Measurements from ENCODE around the gene NOVA2. TPM values are rescaled to one million over a fixed set of nuclear protein-coding genes. Genes with fewer than 3 reads are reported as not detected.

NOVA2 gene, protein sequence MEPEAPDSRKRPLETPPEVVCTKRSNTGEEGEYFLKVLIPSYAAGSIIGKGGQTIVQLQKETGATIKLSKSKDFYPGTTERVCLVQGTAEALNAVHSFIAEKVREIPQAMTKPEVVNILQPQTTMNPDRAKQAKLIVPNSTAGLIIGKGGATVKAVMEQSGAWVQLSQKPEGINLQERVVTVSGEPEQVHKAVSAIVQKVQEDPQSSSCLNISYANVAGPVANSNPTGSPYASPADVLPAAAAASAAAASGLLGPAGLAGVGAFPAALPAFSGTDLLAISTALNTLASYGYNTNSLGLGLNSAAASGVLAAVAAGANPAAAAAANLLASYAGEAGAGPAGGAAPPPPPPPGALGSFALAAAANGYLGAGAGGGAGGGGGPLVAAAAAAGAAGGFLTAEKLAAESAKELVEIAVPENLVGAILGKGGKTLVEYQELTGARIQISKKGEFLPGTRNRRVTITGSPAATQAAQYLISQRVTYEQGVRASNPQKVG
- 1 to 10 TPM in 11 of 12 donors, not detected in 1; 2.8 to 4.8 (median 3.7) TPM for polyA plus RNA-seq (ENCODE audit: insufficient read length in 12 of 12)
- long read RNA-seq, donor 1, full-length matches to known transcripts = 1 of 1 reads
- long read RNA-seq, donor 1, partial matches to known transcripts = 0 of 1 reads
- long read RNA-seq, donor 1, other reads (novel, unspliced or antisense) = 0 of 1 reads
- long read RNA-seq, donor 2, full-length matches to known transcripts = 1 of 1 reads
- long read RNA-seq, donor 2, partial matches to known transcripts = 0 of 1 reads
- long read RNA-seq, donor 2, other reads (novel, unspliced or antisense) = 0 of 1 reads
- long read RNA-seq, donor 3, full-length matches to known transcripts = 1 of 1 reads
- long read RNA-seq, donor 3, partial matches to known transcripts = 0 of 1 reads
- long read RNA-seq, donor 3, other reads (novel, unspliced or antisense) = 0 of 1 reads
- long read RNA-seq, donor 4 = 0 reads
- long read RNA-seq, donor 5 = 0 reads
- long read RNA-seq, donor 6, full-length matches to known transcripts = 2 of 2 reads
- long read RNA-seq, donor 6, partial matches to known transcripts = 0 of 2 reads
- long read RNA-seq, donor 6, other reads (novel, unspliced or antisense) = 0 of 2 reads
- long read RNA-seq, donor 7, full-length matches to known transcripts = 1 of 1 reads
- long read RNA-seq, donor 7, partial matches to known transcripts = 0 of 1 reads
- long read RNA-seq, donor 7, other reads (novel, unspliced or antisense) = 0 of 1 reads
- long read RNA-seq, donor 8, full-length matches to known transcripts = 2 of 2 reads
- long read RNA-seq, donor 8, partial matches to known transcripts = 0 of 2 reads
- long read RNA-seq, donor 8, other reads (novel, unspliced or antisense) = 0 of 2 reads
- long read RNA-seq, donor 9 = 0 reads
- long read RNA-seq, donor 10 = 0 reads
- long read RNA-seq, donor 11 = 0 reads

DNA sequence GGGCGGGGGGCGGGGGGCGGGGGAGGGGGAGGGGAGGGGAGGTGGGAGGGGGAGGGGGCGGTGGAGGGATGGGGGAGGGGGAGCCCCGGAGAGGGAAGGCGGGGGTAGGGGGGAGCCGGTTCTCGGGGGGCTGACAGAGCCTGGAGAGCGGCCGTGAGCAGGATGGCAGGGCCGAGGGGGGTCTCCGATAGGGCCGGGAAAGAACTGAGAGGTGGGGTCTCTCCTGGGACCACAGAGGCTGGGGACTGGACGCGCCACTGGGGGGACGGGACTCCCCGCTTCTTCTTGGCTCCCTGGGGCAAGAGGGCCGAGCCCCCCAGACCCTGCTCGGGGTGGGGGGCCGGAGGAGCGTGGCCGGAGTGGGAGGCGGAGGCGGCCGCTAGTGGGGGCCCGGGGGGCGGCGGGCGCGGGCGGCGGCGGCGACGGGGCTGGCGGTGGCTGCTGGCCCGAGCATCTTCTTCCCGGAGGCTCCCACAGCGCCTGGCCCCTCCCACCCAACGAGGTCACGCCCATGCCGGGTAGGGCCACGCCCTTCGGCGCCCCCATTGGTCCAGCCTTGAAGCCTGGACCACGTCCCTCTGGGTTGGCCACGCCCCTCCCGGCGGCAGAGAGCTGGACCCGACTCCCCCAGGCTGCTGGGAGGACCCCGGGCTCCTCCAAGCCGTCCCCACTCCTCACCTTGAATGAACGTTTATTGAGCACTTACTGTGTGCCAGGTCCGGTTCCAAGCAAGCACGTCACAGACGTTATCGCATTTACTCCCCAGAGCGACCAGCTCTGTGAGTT is at the start of gene NOVA2:
Gene NOVA2, minus strand, starts transcription at position 313 of the 786 bp plus-strand sequence. CDS start 514 bp downstream, outside the sequence.
- peak; percentile 35 for DNase-seq

DNA sequence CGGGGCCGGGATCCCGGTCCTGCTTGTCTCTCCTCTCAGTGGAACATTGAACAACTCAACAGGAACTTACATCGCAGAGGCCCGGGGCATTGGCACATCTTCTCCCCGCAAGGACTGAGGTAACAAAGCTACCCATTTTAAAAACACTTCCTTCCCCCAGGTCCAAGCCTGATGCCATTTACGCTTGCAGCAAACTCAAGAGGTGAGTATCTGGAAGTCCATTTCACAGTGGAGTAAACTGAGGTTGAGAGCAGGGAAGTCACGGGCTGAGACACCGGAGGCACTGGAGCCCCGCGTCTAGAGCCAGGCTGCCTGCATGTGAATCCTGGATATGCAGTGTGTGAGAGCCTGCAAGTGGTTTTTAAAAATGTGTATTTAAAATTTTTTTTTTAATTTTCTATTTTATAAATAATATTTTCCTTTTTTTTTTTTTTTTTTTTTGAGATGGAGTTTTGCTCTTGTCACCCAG is 49.7 kb upstream of the NOVA2 start:
- DNase-seq = no peak

DNA sequence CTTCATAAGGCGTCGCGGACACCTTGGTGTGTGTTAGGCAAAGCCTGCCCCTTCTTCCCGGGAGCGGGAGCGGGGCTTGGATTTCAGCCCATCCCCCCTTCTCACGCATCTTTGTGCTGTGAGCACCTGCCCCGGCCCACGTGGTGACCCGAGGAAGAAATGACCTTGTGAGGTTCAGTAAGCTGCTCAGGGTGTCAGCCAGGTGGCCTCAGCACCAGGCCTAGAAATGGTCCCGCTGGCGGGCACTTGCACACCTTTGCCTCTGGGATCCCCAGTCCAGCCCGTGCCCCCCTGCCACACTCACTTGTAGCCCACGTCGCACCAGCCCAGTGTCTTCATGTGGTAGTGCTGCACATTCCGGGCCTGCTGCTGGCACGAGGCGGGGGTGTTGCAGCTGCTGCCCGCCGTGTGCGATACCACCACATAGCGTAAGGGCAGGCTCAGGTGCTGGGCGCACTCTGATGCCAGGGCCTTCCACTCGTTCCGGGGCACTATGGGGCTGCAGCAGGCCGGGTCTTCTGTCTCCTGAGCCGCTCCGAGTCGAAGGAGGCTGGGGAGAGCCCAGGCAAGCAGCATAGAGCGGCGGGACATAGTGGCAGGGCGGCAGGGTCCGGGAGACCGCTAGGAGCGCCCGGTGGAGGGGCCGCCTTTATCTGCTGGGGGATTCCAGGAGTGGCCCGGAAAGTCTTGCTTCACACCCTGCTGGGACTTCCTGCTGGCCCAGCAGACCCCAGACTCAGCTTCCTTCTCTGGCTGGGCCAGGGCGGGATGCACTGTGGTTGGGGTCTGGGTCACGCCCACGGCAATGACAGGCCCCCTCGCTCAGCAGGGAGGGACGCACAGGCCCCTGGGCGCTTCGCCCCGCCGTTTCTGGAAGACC is 49.0 kb upstream of the NOVA2 start, which contains the start of gene PGLYRP1:
Gene PGLYRP1, minus strand, starts transcription at position 623 of the 880 bp plus-strand sequence. Its CDS starts 32 bp downstream, at position 591.
- no peak for DNase-seq

DNA sequence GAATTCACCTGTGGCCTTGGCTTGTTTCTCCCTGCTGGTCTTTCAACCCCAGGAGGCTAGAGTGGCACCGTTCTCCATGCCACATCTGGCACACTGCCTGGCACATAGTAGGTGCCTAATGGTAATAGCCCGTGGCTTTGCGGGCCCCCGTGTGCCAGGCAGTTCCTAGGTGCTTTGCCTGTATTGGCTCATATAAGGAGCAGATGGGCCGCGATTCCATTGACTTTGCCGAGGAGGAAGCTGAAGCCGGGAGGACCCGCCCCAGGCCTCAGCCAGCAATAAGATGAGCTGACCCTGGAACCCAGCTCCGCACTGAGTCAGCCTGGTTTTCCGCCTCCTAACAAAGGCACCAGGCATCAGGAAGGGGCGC is 48.4 kb upstream of the NOVA2 start:
- no peak for DNase-seq

DNA sequence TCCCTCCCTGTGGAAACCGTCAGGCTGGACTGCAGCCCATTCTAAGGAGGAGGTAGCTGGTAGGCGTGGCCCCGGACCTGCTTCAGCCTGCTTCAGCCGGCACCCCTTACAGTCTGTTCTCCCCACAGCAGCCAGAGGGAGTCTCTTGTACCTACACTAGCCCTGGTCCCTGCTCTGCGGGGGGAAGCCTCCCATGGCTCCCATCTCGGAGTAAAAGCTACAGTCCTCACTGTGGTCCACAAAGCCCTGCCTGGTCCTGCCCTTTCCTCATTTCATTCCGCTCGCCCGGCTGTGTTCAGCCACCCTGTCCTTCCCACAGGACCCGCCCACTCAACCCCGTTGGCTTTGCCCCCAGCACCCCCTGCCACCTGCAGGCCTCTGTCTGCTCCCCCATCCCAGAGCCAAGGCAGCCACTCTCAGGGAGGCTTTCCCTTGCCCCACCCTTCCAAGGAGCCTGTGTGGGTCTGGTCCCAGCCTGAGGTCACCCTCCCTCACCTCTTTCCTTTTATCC is 47.9 kb upstream of the NOVA2 start:
- no peak for DNase-seq

DNA sequence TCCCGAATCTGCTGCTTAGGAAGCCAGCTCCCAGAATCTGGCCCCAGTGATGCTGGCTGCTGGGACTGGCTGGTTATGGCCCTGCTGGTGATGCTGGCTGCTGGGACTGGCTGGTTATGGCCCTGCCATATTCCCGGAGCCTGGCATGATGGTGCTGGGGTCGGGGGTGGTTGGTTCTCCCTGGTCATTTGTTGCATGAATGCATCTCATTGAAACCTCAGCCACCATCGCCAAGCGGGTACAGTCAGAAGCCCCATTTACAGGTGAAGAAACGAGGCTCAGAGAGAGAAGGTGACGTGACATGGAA is 47.1 kb upstream of the NOVA2 start:
- no peak for DNase-seq

DNA sequence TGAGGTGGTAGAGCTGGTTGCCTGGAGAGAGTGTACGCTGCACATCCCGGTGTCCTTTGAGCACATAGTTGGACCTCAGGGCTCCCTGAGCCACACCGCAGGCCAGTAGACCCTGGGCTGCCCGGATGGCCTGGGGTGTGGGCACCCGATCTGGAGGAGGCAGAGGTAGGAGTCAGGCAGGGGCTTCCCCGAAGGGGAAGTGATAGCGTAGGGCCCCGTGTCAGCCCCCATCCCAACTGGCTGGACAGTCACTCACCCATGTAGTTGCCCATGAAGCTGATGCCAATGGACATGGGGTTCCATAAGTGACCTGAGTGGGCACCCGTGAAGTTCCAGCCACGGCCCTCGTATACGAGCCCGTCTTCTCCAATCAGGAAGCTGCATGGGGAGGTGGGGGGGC is 45.6 kb upstream of the NOVA2 start:
- no peak for DNase-seq

DNA sequence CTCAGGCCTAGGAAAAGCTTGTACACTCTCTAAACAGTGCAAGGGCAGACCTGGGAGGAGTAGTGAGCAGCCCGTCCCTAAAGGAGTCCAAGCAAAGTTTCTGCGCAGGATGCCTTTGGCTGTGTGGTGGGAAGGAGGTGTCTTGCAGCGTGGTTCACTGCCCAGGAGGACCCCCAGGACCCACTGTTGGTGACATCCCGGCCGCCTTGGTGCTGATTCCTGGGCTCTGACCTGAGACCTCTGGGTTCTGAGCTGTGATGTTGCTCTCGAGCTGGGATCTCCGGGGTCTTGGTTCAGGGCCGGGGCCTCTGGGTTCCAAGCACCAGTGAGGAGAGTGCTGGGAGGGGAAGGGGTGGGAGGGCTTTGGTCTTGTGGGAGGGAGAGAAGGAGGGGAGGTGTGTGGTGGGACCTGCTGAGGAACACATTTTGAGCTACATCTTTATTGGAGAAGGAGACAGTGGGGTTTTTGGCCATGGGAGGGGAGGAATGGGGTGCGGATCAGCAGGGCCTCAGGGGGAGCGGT is 45.1 kb upstream of the NOVA2 start:
- no peak for DNase-seq

DNA sequence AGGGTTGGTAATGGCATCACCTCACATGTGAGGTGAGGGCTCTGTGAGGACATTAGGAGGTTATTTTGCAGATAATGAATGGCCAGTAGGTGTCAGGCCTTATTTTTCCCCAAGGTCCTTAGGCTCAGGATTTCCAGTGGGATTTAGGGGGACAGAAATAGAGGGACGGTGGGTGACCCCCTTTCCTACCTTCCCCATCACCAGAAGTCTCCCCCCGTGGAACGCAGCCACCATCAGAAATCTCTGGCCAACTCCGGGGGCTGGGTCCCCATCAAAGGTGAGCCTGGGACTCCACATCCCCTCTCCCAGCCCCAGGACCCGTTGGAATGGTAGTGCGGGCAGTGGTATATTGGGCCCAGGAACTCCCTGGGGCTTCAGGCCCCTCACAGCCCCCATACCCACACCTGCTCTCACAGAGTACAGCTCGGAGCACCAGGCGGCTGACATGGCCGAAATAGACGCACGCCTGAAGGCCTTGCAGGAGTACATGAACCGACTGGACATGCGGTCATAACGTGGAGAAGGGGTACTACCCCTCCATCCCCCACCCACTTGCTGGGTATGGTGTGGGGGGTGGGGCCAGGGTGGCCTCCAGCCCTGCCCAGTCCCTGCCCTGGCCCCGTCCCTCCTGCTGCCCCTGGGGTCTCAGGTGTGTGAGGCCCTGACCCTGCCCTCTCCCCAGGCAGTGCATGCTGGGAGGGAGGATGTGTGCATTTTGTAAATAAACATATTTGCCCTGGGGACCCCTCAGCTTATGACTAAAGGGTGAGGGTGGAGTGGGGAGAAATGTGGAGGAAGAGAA is 44.4 kb upstream of the NOVA2 start:
- no peak for DNase-seq

DNA sequence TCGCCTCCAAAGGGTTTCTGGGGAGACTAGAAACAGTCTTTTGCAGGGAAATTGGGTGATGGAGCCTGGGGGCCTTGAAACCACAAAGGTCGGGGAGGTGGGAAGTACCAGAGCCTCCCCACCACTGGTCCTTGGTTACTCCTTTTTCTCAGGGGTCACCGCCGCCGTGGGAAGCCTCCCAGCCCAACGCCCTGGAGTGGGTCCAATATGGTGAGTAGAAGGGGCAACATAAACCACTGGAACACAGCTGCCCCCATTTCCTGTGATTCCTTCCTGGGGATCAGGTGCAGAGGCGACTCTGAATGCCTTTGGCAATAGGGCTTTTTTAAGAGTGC is 43.4 kb upstream of the NOVA2 start:
- no peak for DNase-seq

DNA sequence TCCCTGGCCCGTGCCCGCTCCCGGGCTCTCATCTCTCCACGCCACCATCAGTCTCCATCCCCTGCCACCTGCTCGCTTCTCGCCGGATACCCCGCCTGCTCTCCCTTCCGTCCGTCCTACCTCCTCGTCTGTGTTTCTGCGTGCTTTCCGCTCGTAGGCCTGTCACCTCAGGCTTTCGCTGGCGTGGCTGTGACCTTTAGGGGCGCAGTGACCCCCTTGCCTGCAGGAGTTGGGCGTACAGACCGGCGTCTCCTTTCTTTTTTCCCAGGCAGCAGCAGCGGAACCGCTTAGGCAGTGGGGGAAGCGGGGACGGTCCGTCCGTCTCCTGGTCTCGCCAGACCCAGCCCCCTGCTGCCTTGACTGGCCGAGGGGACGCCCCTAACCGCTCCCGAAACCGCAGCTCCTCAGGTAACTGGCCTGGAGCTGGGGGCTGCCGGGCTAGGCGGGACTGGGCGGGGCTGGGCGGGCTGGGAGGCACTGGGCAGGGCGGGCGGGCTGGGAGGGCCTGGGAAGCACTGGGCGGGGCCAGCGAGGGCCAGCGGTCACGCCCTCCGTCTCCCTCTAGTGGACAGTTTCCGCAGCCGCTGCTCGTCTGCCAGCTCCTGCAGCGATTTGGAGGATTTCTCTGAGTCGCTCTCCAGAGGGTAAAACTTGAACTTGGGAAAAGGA is 42.9 kb upstream of the NOVA2 start:
- DNase-seq = peak; percentile 89

DNA sequence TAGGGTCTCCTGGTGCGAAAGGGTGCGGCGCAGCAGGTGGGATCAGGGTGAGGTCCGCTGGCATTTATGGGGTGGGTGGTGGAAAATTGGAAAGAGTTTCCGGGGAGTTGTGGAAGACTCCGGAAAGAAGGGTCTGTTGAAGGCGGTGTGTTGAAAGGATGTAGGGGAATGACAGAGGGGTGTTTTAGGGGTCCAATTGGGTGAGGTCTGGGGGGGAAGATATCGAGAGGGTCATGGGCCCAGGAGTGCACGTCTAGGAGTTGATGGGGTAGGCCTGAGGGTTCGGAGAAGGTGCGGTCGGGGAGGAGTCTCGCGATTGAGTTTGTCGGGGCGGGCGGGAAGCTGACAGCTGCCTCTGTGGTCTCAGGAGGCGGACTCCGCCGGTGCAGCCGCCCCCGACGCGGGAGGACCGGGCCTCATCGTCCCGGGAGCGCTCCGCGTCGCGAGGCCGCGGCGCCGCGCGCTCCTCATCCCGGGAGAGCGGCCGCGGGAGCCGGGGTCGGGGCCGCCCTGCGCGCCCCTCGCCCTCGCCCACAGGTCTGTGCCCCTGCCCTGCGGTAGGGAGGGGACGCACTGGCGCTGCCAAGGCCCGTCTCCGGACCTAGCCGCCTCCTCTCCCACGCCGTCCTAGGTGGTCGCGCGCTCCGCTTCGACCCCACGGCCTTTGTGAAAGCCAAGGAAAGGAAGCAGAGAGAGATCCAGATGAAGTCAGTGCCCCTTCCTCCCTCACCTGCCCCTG is 42.2 kb upstream of the NOVA2 start:
- no peak for DNase-seq

DNA sequence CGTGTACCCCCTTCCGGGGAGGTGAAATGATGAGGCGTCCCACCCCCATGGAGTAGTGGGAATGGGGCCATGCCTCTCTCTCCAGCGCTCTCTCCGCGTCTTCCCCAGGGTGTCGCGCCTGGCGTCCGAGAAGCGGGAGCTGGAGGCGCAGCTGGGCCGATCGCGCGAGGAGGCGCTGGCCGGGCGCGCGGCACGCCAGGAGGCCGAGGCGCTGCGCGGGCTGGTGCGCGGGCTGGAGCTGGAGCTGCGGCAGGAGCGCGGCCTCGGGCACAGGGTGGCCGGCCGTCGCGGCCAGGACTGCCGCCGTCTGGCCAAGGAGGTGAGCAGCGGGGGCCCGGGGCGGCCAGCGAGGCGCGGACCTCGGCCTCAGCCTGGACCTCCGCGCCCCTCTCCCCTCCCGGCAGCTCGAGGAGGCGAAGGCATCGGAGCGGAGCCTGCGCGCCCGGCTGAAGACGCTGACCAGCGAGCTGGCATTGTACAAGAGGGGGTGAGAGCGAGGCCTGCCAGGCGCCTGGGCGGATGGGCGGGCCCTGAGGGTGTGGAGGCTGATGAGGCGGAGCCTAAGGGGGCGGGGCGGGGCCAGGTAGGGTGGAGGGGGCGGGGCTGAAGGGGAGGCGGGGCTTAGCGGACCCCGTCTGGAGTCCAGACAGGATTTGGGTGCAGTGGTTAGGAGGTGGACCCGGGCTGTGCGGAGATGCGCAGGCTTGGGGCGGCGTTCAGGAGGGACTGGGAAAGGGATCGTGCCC is 41.4 kb upstream of the NOVA2 start:
- no peak for DNase-seq

DNA sequence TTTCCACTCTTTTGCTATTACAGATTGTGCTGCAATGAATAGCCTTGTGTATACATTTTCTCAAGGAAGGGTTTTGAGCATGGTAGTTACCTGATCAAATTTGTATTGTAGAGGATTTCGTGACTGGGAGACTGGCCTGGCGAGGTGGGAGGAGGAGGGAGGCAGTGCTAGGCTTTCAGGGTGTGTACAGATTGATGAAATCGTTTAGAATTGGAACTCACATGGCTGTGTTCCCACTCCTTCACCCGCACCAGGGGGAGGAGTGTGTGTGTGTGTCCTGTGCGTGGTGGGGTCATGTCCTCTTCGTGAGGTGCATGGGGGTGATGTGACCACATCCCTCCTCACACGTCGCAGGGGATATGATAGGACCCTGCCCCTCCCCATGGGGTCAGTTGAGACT is 40.9 kb upstream of the NOVA2 start:
- DNase-seq = no peak

DNA sequence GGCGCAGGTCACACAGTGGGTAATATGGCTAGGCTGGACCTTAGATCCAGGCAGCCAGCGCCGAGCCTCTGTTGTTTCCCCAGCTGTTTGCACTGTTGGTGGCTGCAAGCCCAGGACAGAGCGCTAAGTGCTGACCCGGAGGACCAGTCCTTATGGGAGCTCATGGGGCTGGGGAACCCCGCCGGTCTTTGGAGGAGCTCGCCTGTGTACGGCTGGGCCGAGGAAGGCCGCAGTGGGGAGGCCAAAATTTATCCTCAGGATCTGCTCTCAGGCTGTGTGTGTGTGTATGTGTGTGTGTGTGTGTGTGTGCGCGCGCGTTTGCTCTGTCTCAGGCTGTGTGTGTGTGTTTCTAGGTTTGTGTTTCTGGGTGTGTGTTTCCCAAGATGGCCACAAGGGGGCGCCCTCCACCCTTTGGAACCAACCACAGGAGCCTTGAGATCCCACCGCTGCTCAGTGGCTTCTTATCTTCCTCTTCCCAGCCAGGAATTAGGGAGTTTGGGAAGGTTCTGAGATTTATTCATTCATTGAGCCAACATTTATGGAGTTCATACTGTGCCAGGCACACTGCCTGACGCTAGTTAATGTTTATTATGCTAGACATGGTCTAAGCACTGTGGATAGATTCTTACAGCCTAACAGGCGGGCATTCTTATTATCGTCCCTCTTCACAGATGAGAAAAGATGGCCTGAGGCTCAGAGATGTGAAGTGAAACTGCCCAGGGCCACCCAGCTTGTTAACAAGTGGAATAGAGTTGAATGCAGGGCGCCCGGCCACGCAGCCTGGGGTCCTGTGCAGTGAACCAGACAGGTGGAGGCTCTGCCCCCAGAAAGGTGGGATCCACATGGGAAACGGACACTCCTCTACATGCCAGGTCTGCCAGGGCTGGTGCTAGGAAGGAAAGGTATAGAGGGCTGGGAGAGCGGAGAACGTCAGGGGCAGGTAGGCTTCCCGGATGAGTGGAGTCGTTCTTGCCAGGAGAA is 36.2 kb upstream of the NOVA2 start:
- DNase-seq = peak; percentile 56

All from muscle of arm (tissue), 14 donors.